T-helper 2 cell (primary cell): Measurements from ENCODE around the gene UBL4A.
A peak's percentile ranks its signal among the peaks of the same experiment; 100 is the strongest.
"Not testable (repeated sequence)": the region's sequence is repeated elsewhere in the genome, so short reads cannot be mapped to it uniquely, and the experiment has no call there.

ENCODE experiments used
- DNase-seq, 5 experiments: peaks; one replicate each; pipeline versions ENCODE4 v3.0.0 to v3.0.0-alpha.2; 2012 to 2022

UBL4A gene

GRCh38 chrX:154507673-154508383, 21.4 kb upstream of the UBL4A start:
- DNase-seq, result no peak

GRCh38 chrX:154506483-154507332, 20.3 kb upstream of the UBL4A start:
- no peak for DNase-seq

GRCh38 chrX:154505734-154506133, 19.3 kb upstream of the UBL4A start:
- DNase-seq, result no peak

- DNase-seq, result no peak
Measured at GRCh38 chrX:154502989-154503388, 16.6 kb upstream of the UBL4A start.

GRCh38 chrX:154502098-154502497, 15.7 kb upstream of the UBL4A start:
- DNase-seq, result no peak

GRCh38 chrX:154501423-154501822, 15.0 kb upstream of the UBL4A start:
- not testable (repeated sequence) for DNase-seq

- not testable (repeated sequence) for DNase-seq
Measured at GRCh38 chrX:154496591-154497137, 10.2 kb upstream of the UBL4A start.

GRCh38 chrX:154495472-154495922, 9.1 kb upstream of the UBL4A start:
- DNase-seq, result no peak

GRCh38 chrX:154494715-154495114, 8.3 kb upstream of the UBL4A start:
- DNase-seq, result no peak

GRCh38 chrX:154490414-154491083, 4.1 kb upstream of the UBL4A start, which contains the start of gene SLC10A3:
TSS of gene SLC10A3 (minus strand) at chrX:154490629. CDS start at chrX:154488940, 1,689 bp downstream.
- peak; percentile 78 to 95 (median 84) for DNase-seq

GRCh38 chrX:154490021-154490413, 3.6 kb upstream of the UBL4A start:
- peak in 2 of 5 experiments; percentile 1 to 45 for DNase-seq

GRCh38 chrX:154489182-154489581, 2.8 kb upstream of the UBL4A start:
- no peak for DNase-seq

GRCh38 chrX:154488336-154489075, 2.1 kb upstream of the UBL4A start:
- DNase-seq, result no peak

- DNase-seq, result no peak
Measured at GRCh38 chrX:154487518-154488290, 1.3 kb upstream of the UBL4A start.

- DNase-seq, result peak in 3 of 5 experiments; percentile 22 to 58 (median 45)
Measured at GRCh38 chrX:154486052-154486395, 391 bp downstream of the UBL4A start.

GRCh38 chrX:154485150-154486051, 1.0 kb downstream of the UBL4A start:
- DNase-seq, result no peak

- no peak for DNase-seq
Measured at GRCh38 chrX:154484255-154485149, 1.9 kb downstream of the UBL4A start.

- DNase-seq, result no peak
Measured at GRCh38 chrX:154483325-154483724, 3.1 kb downstream of the UBL4A start.

- no peak for DNase-seq
Measured at GRCh38 chrX:154482786-154483185, 3.6 kb downstream of the UBL4A start.
